PC-9 (cell line): ENCODE measurements around the gene CNDP1. TPM values are rescaled to one million over a fixed set of nuclear protein-coding genes. Genes with fewer than 3 reads are reported as not detected.

ENCODE experiments used
- BruUV-seq: library from RNA; stranded (reverse); fragments of 400-500 nt; replicated peaks from 2 replicates; lab custom pipeline; 2021; lab: Mats Ljungman, UMichigan
- CTCF ChIA-PET: fragments of 300-600 bp; sonication (Branson Sonifier 250); formaldehyde crosslinking; loops from one replicate; lab custom pipeline; 2022; ENCODE audit warnings: antibody characterized with exemption; lab: Charles Lee
- POLR2A ChIA-PET: fragments of 300-600 bp; sonication (Branson Sonifier 250); formaldehyde crosslinking; loops from one replicate; lab custom pipeline; 2022; ENCODE audit warnings: antibody characterized with exemption; ENCODE audit not compliant: unreplicated experiment; lab: Charles Lee
- DNase-seq, 2 experiments: peaks; one replicate each; pipeline versions ENCODE4 v3.0.0 to v3.0.0-alpha.2; 2015 to 2022; ENCODE audit warnings: mixed read lengths in 1 of 2
- H2AFZ ChIP-seq: fragments of 200-600 bp; sonication (generic); 2 replicates; pipeline ENCODE4 v1.8.1; 2017; ENCODE audit warnings: antibody characterized with exemption
- H3F3A ChIP-seq: fragments of 200-600 bp; sonication (generic); 2 replicates; pipeline ENCODE4 v1.8.1; 2017; ENCODE audit warnings: antibody characterized with exemption, mild to moderate bottlenecking, low read depth; ENCODE audit not compliant: insufficient read depth
- H3K27ac ChIP-seq: fragments of 200-600 bp; sonication (generic); 2 replicates; pipeline ENCODE4 v1.6.1; 2016; ENCODE audit warnings: mixed run types
- H3K27me3 ChIP-seq: fragments of 200-600 bp; sonication (generic); 2 replicates; pipeline ENCODE4 v1.6.1; 2016; ENCODE audit warnings: low read depth, mixed run types; ENCODE audit not compliant: insufficient read depth
- H3K36me3 ChIP-seq: fragments of 200-600 bp; sonication (generic); 2 replicates; pipeline ENCODE4 v1.6.1; 2016; ENCODE audit warnings: low read depth, mixed run types
- H3K4me1 ChIP-seq: fragments of 200-600 bp; sonication (generic); replicated peaks from 2 replicates; pipeline ENCODE4 v1.6.1; 2016; ENCODE audit warnings: mixed run types; ENCODE audit not compliant: insufficient read depth
- H3K4me2 ChIP-seq: fragments of 200-600 bp; sonication (generic); 2 replicates; pipeline ENCODE4 v1.6.1; 2017; ENCODE audit warnings: mixed run types
- H3K4me3 ChIP-seq: fragments of 200-600 bp; sonication (generic); 2 replicates; pipeline ENCODE4 v1.6.1; 2016; ENCODE audit warnings: mixed run types
- H3K79me2 ChIP-seq: fragments of 200-600 bp; sonication (generic); 2 replicates; pipeline ENCODE4 v1.6.1; 2017; ENCODE audit warnings: low read depth, mixed run types
- H3K9me2 ChIP-seq: fragments of 200-600 bp; sonication (generic); 2 replicates; pipeline ENCODE4 v1.8.1; 2017; ENCODE audit warnings: mild to moderate bottlenecking; ENCODE audit not compliant: insufficient read depth
- H3K9me3 ChIP-seq: fragments of 200-600 bp; sonication (generic); 2 replicates; pipeline ENCODE4 v1.8.1; 2016; ENCODE audit warnings: low read depth; ENCODE audit not compliant: insufficient read depth
- H4K20me1 ChIP-seq: fragments of 200-600 bp; sonication (generic); 2 replicates; pipeline ENCODE4 v1.8.1; 2017; ENCODE audit not compliant: insufficient read depth
- EZH2 ChIP-seq: fragments of 200-600 bp; sonication (generic); IDR thresholded peaks from 2 replicates; pipeline ENCODE4 v1.8.0; 2017; ENCODE audit warnings: antibody characterized with exemption, low read depth
- intact Hi-C: fragments of 100-400 bp; cut with micrococcal nuclease; formaldehyde crosslinking; loops from one replicate; pipeline ENCODE4 v1.10.0; 2022; ENCODE audit not compliant: unreplicated experiment
- total RNA-seq: library from RNA; stranded (reverse); gene quantifications from 2 replicates; pipeline ENCODE4 v1.2.3, GENCODE V29; 2021
- TF ChIP-seq, protein P1 (sequence below): fragments of 200-600 bp; sonication (generic); conservative IDR thresholded peaks from 2 replicates; pipeline ENCODE4 v1.6.1; 2017; ENCODE audit warnings: mixed run types, antibody characterized with exemption, mild to moderate bottlenecking, moderate library complexity

Gene CNDP1
- total RNA-seq, 1 experiment from 2014 or later = not detected

DNA sequence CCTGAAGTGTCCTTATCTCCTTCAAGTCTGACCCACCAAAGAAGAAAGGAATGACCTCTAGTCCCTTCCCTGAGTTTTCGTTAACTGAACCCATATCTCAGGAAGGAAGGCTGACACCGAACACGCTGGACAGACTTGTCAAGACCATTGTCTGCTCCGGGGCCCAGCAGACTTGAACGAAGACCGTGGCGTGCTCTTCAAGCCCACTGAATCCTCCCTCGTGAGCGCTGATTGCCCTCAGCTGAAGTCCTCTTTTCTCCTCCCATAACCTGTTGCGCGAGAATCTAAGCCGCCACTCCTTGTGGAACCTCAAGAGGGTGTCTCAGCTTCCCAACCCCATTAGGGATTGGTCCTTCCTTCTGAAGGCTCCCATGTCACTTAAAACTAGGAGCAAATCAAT lies 634 bp upstream of the CNDP1 start:
- Histone ChIP-seq H3K27me3 (peaks cover 60% of the 10 kb centered on the region), H3K79me2 (no peaks in the 10 kb centered on the region), H3K9me2 (no peaks in the 10 kb centered on the region), H3K4me1 (no peaks in the 10 kb centered on the region), H2AFZ (no peak overlapping the region), H3K4me3 (no peak overlapping the region), H3K4me2 (no peak overlapping the region), H3K9me3 (no peaks in the 10 kb centered on the region), H3F3A (no peaks in the 10 kb centered on the region), H3K36me3 (no peaks in the 10 kb centered on the region), H3K27ac (no peak overlapping the region), H4K20me1 (no peaks in the 10 kb centered on the region)
- no TSS peak for BruUV-seq
- POLR2A ChIA-PET = no interaction called here
- CTCF ChIA-PET = no interaction called here
- DNase-seq = no peak
- no peak for TF ChIP-seq EZH2
- TF ChIP-seq, protein P1, sequence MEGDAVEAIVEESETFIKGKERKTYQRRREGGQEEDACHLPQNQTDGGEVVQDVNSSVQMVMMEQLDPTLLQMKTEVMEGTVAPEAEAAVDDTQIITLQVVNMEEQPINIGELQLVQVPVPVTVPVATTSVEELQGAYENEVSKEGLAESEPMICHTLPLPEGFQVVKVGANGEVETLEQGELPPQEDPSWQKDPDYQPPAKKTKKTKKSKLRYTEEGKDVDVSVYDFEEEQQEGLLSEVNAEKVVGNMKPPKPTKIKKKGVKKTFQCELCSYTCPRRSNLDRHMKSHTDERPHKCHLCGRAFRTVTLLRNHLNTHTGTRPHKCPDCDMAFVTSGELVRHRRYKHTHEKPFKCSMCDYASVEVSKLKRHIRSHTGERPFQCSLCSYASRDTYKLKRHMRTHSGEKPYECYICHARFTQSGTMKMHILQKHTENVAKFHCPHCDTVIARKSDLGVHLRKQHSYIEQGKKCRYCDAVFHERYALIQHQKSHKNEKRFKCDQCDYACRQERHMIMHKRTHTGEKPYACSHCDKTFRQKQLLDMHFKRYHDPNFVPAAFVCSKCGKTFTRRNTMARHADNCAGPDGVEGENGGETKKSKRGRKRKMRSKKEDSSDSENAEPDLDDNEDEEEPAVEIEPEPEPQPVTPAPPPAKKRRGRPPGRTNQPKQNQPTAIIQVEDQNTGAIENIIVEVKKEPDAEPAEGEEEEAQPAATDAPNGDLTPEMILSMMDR = no peak
- intact Hi-C loops = no loop called here

DNA sequence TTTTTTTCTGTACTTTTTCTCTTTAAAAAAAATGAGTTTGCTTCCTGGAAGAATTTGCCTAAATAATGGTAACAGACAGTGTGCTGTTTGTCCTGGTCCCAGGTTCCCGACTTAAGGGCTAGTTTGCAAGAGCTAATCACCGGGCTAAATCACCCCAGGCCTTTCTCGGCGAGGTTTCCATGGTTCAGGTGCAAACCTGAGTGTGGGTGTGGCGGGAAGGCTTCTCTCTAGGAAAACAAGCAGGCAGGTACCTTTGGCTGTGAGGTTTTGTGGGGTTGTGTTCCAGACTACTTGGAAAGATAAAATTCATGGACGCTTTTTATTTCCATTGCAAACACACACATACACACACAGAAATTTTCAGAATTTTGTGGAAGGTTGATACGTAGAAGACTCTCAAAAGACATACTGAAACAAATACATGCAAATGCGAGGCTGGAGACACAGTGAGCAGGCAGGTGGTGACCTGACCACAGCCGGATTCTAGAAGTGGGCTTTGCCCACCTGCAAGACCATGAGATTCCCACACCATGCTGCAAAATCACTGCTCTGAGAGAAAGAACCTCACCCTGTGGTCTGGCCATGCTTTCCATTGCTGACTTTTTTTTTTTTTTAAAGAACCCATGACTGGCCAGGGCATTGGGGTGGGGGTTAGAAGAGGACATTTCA lies 815 bp downstream of the CNDP1 start:
- Histone ChIP-seq H3K79me2 (no peaks in the 10 kb centered on the region), H2AFZ (no peak overlapping the region), H3K4me3 (no peak overlapping the region), H3K36me3 (no peaks in the 10 kb centered on the region), H3K27ac (no peak overlapping the region), H3K9me3 (no peaks in the 10 kb centered on the region), H3K9me2 (no peaks in the 10 kb centered on the region), H3K27me3 (peaks cover 51% of the 10 kb centered on the region), H3K4me1 (no peaks in the 10 kb centered on the region), H4K20me1 (no peaks in the 10 kb centered on the region), H3K4me2 (no peak overlapping the region), H3F3A (no peaks in the 10 kb centered on the region)
- TF ChIP-seq, protein P1 = no peak
- TF ChIP-seq EZH2 = no peak
- DNase-seq = peak; percentile 16 to 47
- ChIA-PET CTCF (no interaction called here), POLR2A (no interaction called here)
- BruUV-seq = no TSS peak
- intact Hi-C loops = no loop called here

DNA sequence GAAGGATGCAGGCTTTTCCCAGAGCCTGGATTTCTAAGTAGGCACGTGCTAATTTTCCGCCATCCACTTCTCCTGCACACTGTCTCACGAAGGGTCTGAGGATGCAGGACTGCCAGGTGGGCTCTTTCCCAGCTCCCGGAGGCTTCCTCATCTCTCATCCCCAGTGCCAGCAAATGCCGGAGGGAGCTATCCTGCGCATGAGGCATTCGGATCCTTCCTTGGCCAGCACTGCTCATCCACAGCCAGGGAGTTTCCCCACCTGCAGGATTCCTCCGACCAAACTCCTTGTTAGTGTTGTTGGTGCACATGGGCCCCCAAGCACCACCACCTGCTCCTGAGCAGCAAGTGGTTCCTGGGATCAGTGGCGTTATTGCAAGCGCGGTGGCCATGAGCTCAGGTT lies 5.0 kb downstream of the CNDP1 start:
- ChIA-PET CTCF (no interaction called here), POLR2A (no interaction called here)
- TF ChIP-seq EZH2 = no peak
- TF ChIP-seq, protein P1 = no peak
- Histone ChIP-seq H3K9me2 (no peaks in the 10 kb centered on the region), H3K4me3 (no peak overlapping the region), H4K20me1 (no peaks in the 10 kb centered on the region), H3K4me2 (no peak overlapping the region), H2AFZ (no peak overlapping the region), H3K9me3 (no peaks in the 10 kb centered on the region), H3K27ac (no peak overlapping the region), H3K36me3 (no peaks in the 10 kb centered on the region), H3K4me1 (peaks cover 17% of the 10 kb centered on the region), H3F3A (peaks cover 10% of the 10 kb centered on the region; the same call in 1 of the 2 replicates), H3K79me2 (no peaks in the 10 kb centered on the region), H3K27me3 (peaks cover 22% of the 10 kb centered on the region)
- no TSS peak for BruUV-seq
- no peak for DNase-seq
- intact Hi-C loops = no loop called here
